ENCODE data around the gene PEAR1.

Gene PEAR1

GRCh38 chr1:156943756-156944155 lies 50.2 kb downstream of the PEAR1 start:
- no peak for DNase-seq

DNA sequence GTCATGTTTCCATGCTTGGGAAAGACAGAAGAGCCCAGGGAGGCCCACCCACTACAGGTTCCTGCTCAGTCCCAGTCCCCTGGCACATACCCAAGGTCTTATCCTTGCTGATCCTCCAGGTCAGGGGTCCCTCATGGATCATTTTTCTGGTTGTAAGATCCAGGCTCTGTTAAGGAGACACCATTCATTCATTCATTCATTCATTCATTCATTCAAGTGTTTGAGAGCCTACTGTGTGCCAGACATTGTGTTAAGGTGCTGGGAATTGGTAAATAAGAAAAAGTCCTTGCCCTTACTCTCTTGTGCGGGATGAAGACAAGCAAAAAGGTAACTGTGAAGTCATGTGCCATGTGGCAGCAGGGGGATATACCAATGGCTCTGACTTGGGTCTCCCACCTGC lies 50.8 kb downstream of the PEAR1 start:
- no peak for DNase-seq

GRCh38 chr1:156944848-156945247 lies 51.3 kb downstream of the PEAR1 start:
- no peak for DNase-seq

DNA sequence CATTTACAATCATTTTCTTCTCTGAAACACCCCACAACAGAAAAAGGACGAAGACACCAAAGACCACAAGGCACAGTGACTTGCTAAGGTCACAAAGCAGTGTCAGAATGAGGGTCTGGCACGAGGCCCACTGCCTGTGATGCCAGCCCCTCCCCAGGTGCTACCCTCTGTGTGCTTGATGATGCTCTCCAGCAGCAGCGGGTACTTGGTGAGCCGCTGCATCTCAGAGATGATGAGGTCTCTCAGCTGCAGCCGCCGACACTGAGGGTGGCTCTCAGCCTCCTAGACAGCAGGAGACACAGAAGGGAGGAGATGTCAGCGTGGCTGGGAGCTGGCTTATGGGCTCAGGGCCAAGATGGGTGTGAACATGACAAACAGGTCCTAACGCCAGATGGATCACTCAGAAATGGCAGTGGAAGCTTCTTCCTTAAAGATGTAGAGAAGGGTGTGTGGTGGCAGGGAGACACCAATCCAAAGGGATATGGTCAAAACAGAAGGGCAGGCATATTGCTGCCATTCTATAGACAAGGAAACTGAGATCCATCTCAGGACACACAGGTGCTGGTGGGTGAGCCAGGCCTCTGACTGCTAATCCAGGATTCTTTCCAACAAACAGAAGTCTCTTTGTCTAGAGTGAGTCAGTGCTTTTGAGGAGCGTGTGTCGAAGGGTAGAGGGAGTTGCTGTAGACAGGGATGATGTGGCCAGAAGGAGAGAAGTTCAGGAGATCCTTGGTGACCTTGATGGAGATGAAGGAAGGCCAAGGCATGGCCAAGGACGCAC lies 52.6 kb downstream of the PEAR1 start:
- DNase-seq = no peak

GRCh38 chr1:156947127-156947526 lies 53.6 kb downstream of the PEAR1 start:
- no peak for DNase-seq

DNA sequence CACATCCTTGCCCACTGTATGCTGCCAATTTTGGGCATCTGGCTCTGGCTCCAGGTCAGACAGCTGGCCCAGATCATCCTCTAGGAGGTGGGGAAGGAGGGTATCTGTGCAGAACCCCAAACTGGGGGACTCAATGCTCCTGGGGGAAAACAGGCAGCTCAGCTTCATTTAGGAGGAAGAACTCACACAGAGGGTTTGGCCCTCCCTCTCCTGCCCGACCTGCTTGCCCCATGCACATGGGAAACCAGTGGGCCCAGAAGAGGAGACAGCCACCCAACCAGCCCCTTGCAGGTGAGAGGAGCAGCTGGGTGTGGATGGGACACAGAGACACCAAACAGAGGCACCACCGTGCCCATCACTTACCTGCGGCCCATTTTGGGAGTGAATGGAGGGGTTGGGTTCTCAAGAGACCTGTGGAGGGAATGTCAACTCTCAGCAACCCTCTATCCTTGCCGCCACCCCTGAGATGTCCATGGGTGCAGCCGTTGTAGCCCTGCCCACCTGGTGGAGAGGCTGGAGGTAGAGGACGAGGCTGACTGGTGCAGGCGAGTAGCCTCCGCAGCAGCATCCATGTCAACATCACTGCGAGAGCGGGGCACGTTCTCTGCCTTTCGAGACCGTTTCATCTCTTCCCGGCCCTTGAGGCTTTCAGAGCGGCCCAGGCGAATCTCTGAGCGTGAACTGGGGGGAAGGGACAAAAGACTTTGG lies 54.5 kb downstream of the PEAR1 start:
- DNase-seq = no peak

- no peak for DNase-seq
These were observed 55.2 kb downstream of the PEAR1 start for GRCh38 chr1:156948708-156949107.

DNA sequence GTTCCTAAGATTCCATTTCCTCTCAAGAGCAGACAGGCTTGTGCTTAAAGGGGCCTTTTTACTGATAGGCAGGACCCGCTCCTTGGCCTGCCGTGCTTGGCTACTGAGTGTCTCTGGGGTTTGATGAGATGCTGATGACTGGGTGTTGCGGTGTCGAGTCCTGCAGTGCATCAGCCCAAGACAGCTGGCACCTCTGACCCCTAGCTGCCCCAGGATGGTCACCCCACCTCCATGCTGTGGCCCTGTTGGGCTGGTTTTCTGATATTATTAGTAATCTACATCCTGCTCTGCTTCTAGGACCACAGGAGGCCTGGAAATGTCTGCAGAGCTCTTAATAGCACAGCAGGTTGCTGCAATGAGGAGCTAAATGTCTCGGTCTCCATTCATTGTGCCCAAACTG lies 55.6 kb downstream of the PEAR1 start:
- no peak for DNase-seq

- DNase-seq = no peak
These were observed 57.9 kb downstream of the PEAR1 start for GRCh38 chr1:156951371-156951770.

DNA sequence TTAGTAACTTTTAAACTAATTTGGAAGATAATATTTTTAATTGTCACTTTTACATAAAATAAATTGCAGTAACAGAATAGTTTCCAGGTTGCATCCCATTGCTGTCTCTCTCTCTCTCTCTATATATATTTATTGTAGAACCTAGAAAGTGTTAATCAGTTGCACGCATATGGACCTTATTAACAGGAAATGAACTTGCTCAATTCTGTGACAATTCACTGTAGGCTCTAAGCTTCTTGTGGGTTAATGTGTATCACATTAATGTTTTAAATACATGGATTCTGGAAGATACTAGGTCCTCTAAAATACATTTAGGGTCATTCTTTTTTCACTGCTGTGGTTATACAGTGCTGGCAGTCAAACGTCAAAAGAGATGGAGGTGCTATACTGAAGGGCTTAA lies 60.1 kb downstream of the PEAR1 start:
- no peak for DNase-seq

- no peak for DNase-seq
These were observed 62.8 kb downstream of the PEAR1 start for GRCh38 chr1:156956333-156956732.

DNA sequence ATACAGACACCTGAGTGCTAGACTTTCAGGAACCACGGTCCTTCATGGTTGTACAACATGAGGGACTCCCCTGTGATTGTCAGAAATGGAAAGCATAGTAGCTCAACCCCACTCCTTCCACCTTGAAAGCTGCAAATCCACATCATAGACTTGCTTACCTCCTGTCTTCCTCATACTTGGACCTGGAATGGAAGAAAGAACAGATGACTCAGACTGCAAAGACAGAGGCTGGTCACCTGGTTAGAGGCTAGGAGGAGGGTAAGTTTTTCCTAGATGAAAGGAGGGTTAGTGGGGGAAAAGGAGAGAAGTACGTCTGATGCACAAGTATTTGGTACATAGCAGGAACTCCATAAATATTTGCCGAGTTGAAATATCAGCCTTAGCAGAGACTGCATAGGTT lies 64.1 kb downstream of the PEAR1 start:
- no peak for DNase-seq

- DNase-seq = no peak
These were observed 64.8 kb downstream of the PEAR1 start for GRCh38 chr1:156958247-156958714.

DNA sequence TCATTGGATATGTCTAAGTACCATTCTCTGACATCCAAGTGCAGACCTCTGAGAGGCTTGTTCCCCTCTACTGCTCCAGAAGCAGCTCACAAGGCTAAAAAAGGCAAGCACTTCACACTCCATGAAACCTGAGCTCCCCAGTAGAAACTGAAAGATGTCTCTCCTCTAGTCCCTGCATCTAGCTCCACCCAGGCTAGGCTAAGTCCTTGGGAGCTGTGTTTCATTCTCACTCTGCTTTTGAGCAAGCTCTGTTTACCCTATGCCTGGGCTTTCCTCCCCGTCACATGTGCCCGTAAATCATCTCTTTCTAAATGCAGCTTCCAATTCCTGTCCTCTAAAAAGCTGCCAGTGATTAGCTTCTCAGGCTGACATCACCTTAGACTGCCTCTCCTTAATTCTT lies 65.9 kb downstream of the PEAR1 start:
- peak; percentile 56 for DNase-seq

DNA sequence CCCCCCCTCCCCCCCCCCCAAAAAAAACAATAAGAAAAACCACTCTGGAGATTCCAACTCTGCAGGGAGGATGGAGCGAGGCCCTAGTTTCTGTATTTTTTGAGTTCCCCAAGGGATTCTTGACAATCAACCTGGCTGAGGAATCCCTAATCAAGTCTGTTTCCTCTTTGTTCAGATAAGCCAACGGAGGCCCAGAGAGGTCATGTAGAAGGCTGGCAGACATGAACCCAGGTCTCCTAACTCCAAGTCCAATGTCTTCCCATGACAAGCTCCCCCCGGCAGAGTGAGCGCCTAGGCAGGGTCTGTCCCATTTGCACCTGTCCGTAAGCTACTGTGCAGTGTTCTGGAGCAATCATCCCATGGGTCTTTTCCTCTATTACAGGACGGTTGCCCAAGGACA lies 66.4 kb downstream of the PEAR1 start:
- no peak for DNase-seq

DNA sequence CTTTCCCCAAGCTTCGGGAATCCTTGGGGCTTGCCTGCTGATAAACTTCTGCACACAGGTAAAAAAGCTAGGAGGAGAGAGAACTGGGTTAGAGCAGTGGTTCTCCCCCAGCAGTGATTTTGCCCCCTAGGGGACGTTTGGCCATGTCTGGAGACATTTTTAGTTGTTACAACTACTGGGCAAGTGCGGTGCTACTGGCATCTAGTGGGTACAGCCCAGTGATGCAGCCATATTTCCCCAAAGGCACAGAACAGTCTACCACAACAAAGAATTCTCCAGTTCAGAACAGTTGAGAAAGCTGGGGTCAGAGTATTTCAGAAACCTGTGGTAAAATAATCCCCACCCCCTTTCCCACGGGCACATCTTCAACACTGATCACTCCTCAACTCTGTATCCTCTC lies 68.2 kb downstream of the PEAR1 start:
- peak; percentile 57 for DNase-seq

GRCh38 chr1:156963621-156964020 lies 70.1 kb downstream of the PEAR1 start:
- peak; percentile 92 for DNase-seq

GRCh38 chr1:156964441-156964840 lies 70.9 kb downstream of the PEAR1 start:
- no peak for DNase-seq
